Ovary (tissue), 3 donors: ENCODE data around the gene ATP7A.

Experiments
- CTCF ChIP-seq, 3 donors: fragments of 450-650 bp in 2 of 3; fragments of 200-600 bp in 1 of 3; IDR thresholded peaks; one replicate each; pipeline versions ENCODE4 v1.5.1 to v1.8.0; 2016 to 2022; ENCODE audit warnings: antibody characterized with exemption in 3 of 3, mild to moderate bottlenecking in 1 of 3
- EP300 ChIP-seq: sonication (generic); formaldehyde crosslinking; IDR thresholded peaks from one replicate; pipeline ENCODE4 v1.6.1; 2017; ENCODE audit warnings: antibody characterized with exemption
- POLR2A ChIP-seq: fragments of 450-650 bp; IDR thresholded peaks from one replicate; pipeline ENCODE4 v1.6.1; 2017; ENCODE audit warnings: antibody characterized with exemption, mild to moderate bottlenecking, moderate library complexity
- donor health status: DM: no; HTN: no; CAD: no.

GRCh38 chrX:77875372-77875771 is 35.1 kb upstream of the ATP7A start:
- TF ChIP-seq CTCF (IDR thresholded peaks at IDR 0.05) (no peak), POLR2A (no peak), EP300 (no peak)
